Neuron (in vitro differentiated cells): Measurements from ENCODE around the gene ETFA.
A peak's percentile ranks its signal among the peaks of the same experiment; 100 is the strongest.
"Not testable (repeated sequence)": the region's sequence is repeated elsewhere in the genome, so short reads cannot be mapped to it uniquely, and the experiment has no call there.

Experiments used
- H2AFZ ChIP-seq: one replicate; pipeline ENCODE4 v1.6.1; 2013; ENCODE audit warnings: low read depth, mild to moderate bottlenecking, inconsistent platforms, low read length, moderate library complexity
- H3K27me3 ChIP-seq: one replicate; pipeline ENCODE4 v1.6.1; 2013; ENCODE audit warnings: low read length; ENCODE audit not compliant: insufficient read depth
- H3K36me3 ChIP-seq: one replicate; pipeline ENCODE4 v1.6.1; 2013; ENCODE audit warnings: low read length; ENCODE audit not compliant: insufficient read depth
- H3K4me1 ChIP-seq: one replicate; pipeline ENCODE4 v1.6.1; 2013; ENCODE audit warnings: low read length; ENCODE audit not compliant: insufficient read depth
- H3K4me3 ChIP-seq: 2 replicates; pipeline ENCODE4 v1.5.1; 2013; ENCODE audit warnings: mild to moderate bottlenecking, low read length, moderate library complexity
- H3K9me3 ChIP-seq: one replicate; pipeline ENCODE4 v1.6.1; 2013; ENCODE audit warnings: low read length

Gene ETFA

GRCh38 chr15:76327191-76328105, 16.2 kb upstream of the ETFA start:
- no peaks in the 10 kb centered on the region for H3K9me3 ChIP-seq
- no peak overlapping the region for H2AFZ ChIP-seq
- no peak overlapping the region for H3K4me3 ChIP-seq
- no peaks in the 10 kb centered on the region for H3K36me3 ChIP-seq
- H3K27me3 ChIP-seq: peaks cover 13% of the 10 kb centered on the region
- no peaks in the 10 kb centered on the region for H3K4me1 ChIP-seq

DNA sequence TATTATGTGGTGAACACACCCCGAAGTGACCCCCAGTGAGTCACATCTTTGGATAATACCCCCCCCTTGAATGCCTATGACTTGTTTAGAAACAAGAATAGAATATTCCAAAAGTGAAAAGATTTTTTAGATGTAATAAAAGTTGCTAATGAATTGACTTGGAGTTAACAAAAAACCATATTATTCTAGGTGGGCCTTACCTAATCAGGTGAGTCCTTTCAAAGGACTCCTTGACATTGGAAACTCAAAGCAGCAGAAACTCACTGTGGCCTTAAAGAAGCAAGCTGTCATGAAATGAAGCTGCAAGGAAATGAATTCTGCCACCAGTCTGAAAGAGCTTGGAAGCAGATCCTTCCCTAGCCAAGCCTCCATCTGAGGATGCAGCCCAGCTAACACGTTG, 14.4 kb upstream of the ETFA start:
- no peaks in the 10 kb centered on the region for H3K36me3 ChIP-seq
- H3K4me1 ChIP-seq: no peaks in the 10 kb centered on the region
- H2AFZ ChIP-seq: no peak overlapping the region
- no peaks in the 10 kb centered on the region for H3K9me3 ChIP-seq
- H3K27me3 ChIP-seq: peaks cover 16% of the 10 kb centered on the region
- H3K4me3 ChIP-seq: no peak overlapping the region

GRCh38 chr15:76324066-76324465, 12.8 kb upstream of the ETFA start:
- H3K9me3 ChIP-seq: no peaks in the 10 kb centered on the region
- H2AFZ ChIP-seq: no peak overlapping the region
- H3K36me3 ChIP-seq: no peaks in the 10 kb centered on the region
- peaks cover 11% of the 10 kb centered on the region for H3K27me3 ChIP-seq
- no peak overlapping the region for H3K4me3 ChIP-seq
- H3K4me1 ChIP-seq: no peaks in the 10 kb centered on the region

- no peaks in the 10 kb centered on the region for H3K36me3 ChIP-seq
- no peak overlapping the region for H3K4me3 ChIP-seq
- peaks cover 7% of the 10 kb centered on the region for H3K27me3 ChIP-seq
- H3K4me1 ChIP-seq: no peaks in the 10 kb centered on the region
- H3K9me3 ChIP-seq: no peaks in the 10 kb centered on the region
- no peak overlapping the region for H2AFZ ChIP-seq
Observed at GRCh38 chr15:76321602-76322001, 10.3 kb upstream of the ETFA start.

DNA sequence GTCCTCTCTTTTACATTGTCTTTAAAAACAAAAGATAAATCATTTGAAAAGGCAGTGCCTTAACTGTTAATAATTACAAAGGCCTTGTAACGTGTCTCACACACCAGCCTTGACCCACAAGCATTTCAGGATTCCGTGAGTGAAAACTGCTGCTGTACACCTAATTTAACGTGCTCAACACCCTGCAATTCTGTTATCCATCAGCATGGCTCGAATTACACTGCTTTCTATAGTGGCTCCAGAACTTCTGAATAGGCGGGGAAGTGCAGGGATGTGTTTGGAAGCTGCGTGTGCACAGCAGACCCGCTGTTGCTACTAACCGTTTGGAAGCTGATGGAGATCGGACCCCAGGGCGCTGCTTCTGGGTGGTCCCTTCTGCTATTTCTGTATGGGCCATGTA, 9.9 kb upstream of the ETFA start:
- Histone ChIP-seq H3K4me1 (no peaks in the 10 kb centered on the region), H3K9me3 (no peaks in the 10 kb centered on the region), H2AFZ (no peak overlapping the region), H3K27me3 (peaks cover 7% of the 10 kb centered on the region), H3K4me3 (no peak overlapping the region), H3K36me3 (no peaks in the 10 kb centered on the region)

GRCh38 chr15:76320012-76320411, 8.7 kb upstream of the ETFA start:
- H3K36me3 ChIP-seq: no peaks in the 10 kb centered on the region
- H2AFZ ChIP-seq: no peak overlapping the region
- H3K4me3 ChIP-seq: no peak overlapping the region
- H3K4me1 ChIP-seq: no peaks in the 10 kb centered on the region
- peaks cover 7% of the 10 kb centered on the region for H3K27me3 ChIP-seq
- peaks cover 2% of the 10 kb centered on the region for H3K9me3 ChIP-seq

- Histone ChIP-seq H2AFZ (no peak overlapping the region), H3K9me3 (peaks cover 3% of the 10 kb centered on the region), H3K4me3 (no peak overlapping the region), H3K27me3 (peaks cover 3% of the 10 kb centered on the region), H3K36me3 (no peaks in the 10 kb centered on the region), H3K4me1 (peaks cover 5% of the 10 kb centered on the region)
Observed at GRCh38 chr15:76313731-76314130, 2.5 kb upstream of the ETFA start.

DNA sequence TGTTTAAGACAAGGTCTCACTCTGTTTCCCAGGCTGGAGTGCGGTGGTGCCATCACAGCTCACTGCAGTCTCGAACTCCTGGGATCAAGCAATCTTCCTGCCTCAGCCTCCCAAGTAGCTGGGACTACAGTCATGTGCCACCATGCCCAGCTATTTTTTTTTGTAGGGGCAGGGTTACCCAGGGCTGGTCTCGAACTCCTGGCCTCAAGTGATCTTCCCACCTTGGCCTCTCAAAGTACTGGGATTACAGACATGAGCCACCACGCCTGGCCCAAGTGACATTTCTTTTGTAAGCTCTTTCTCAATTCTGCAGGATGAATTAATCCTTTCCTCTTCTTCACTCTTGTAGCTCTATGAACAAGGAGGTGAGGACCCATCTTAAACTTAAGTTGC, 1.9 kb upstream of the ETFA start:
- H3K36me3 ChIP-seq, H3K27me3 ChIP-seq, H2AFZ ChIP-seq, H3K4me3 ChIP-seq, H3K9me3 ChIP-seq, H3K4me1 ChIP-seq: not testable (repeated sequence)

- Histone ChIP-seq H3K27me3 (peaks cover 3% of the 10 kb centered on the region), H2AFZ (no peak overlapping the region)
Observed at GRCh38 chr15:76312540-76313174, 1.4 kb upstream of the ETFA start.

DNA sequence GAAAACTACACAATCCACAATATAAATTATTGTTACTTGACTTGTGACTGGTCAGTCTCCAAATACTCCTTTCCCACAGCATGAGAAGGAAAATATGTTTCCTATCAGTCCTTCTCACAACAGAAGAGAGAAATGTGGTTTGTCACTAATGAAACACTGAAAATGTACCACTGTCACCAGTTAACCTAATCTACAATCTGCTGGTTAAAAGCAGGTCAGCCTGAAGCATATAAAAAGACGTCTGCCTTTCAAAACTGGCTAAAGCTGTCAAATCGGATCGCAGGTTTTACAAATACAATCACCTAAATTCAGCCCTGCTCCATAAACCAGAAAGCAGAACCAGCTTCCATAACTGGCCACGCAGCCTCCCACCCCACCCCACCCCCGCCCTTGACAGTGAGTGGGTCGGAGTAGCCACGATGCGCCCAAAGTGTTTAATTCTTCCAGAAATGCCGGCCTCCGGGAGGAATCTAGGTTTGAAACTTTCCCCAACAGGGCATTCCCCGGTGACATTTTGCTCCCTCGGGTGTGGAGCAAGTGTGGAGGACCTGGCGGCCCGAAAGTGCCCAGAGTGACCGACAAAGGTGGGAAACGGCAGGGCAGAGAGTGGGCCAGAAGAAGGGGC, 682 bp downstream of the ETFA start:
- Histone ChIP-seq H3K4me3 (peak overlapping the region; percentile 93), H2AFZ (peak overlapping the region; percentile 90), H3K27me3 (no peaks in the 10 kb centered on the region), H3K36me3 (no peaks in the 10 kb centered on the region), H3K4me1 (peaks cover 5% of the 10 kb centered on the region), H3K9me3 (peaks cover 3% of the 10 kb centered on the region)

More at GRCh38 chr15:76312540-76313174, 1.4 kb upstream of the ETFA start:
- peaks cover 5% of the 10 kb centered on the region for H3K4me1 ChIP-seq
- peaks cover 3% of the 10 kb centered on the region for H3K9me3 ChIP-seq
- H3K36me3 ChIP-seq: no peaks in the 10 kb centered on the region
- no peak overlapping the region for H3K4me3 ChIP-seq

DNA sequence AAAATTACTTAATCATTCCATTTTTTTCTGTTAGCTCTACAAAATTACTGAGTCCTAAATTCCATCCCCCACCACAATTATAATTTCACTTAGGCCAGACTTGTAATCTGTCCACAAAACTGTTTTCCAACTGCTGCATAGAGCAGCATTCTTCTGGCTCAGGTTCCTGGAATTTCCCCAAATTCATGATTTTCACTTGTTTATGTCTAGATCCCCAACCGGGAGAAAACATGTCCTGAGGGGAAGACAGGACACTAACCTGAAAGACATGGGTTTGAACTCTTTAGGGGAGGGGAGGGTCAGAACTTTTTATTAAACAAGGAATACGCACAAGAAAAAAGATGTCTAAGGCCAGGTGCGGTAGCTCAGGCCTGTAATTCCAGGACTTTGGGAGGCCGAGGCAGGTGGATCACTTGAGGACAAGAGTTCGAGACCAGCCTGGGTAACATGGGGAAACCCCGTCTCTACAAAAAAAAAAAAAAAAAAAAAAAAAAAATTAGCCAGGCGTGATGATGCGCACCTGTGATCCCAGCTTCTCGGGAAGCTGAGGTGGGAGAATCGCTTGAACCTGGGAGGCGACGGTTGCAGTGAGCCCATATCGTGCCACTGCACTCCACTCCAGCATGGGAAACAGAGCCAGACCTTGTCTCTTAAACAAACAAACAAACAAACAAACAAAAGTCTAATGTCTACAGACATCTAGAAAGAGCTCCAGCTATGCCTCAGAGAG, 1.5 kb downstream of the ETFA start:
- H2AFZ ChIP-seq: no peak overlapping the region
- no peaks in the 10 kb centered on the region for H3K9me3 ChIP-seq
- peak overlapping the region; percentile 93 for H3K4me3 ChIP-seq
- no peaks in the 10 kb centered on the region for H3K27me3 ChIP-seq
- peaks cover 5% of the 10 kb centered on the region for H3K4me1 ChIP-seq
- no peaks in the 10 kb centered on the region for H3K36me3 ChIP-seq

- H3K36me3 ChIP-seq: no peaks in the 10 kb centered on the region
- no peaks in the 10 kb centered on the region for H3K27me3 ChIP-seq
- no peak overlapping the region for H3K4me3 ChIP-seq
- no peaks in the 10 kb centered on the region for H3K4me1 ChIP-seq
- peaks cover 3% of the 10 kb centered on the region for H3K9me3 ChIP-seq
- H2AFZ ChIP-seq: no peak overlapping the region
Observed at GRCh38 chr15:76303909-76304308, 7.4 kb downstream of the ETFA start.

DNA sequence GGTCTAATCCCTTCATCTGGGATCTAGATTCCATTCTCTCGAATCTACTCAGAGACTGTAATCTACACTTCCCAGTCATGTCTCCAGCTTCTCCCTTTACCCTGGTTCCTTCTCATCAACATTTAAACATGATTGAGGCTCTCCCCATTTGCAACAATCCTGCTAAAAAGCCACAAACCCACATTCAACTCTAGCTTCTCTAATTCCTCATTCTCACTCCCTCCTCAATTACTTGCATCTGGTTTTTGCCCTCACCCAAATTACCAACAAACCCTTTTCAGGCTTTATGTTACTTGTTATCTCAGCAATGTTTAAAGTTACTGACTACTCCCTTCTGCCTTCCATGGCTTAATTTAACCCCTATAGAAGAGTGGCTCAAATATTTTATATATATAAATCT, 11.5 kb downstream of the ETFA start:
- peaks cover 3% of the 10 kb centered on the region for H3K9me3 ChIP-seq
- H3K4me1 ChIP-seq: no peaks in the 10 kb centered on the region
- no peak overlapping the region for H3K4me3 ChIP-seq
- H2AFZ ChIP-seq: no peak overlapping the region
- H3K27me3 ChIP-seq: no peaks in the 10 kb centered on the region
- H3K36me3 ChIP-seq: no peaks in the 10 kb centered on the region
